ENCODE measurements around the gene TSSC4. TPM values are rescaled to one million over a fixed set of nuclear protein-coding genes. Genes with fewer than 3 reads are reported as not detected.
A peak's percentile ranks its signal among the peaks of the same experiment; 100 is the strongest.

TSSC4 gene
- total RNA-seq, 1 donor: 29.7 TPM

- Histone ChIP-seq H3K9me3 (ENCODE audit: low read depth, low read length) (no peaks in the 10 kb centered on the region), H3K27me3 (ENCODE audit: insufficient read depth, low read length) (no peaks in the 10 kb centered on the region), H3K4me1 (ENCODE audit: insufficient read depth, low read length) (peaks cover 39% of the 10 kb centered on the region), H3K4me3 (ENCODE audit: low read length) (peak overlapping the region; percentile 49)
Observed at GRCh38 chr11:2445746-2446551, 45.4 kb downstream of the TSSC4 start.

GRCh38 chr11:2446590-2447252 lies 46.2 kb downstream of the TSSC4 start:
- peaks cover 37% of the 10 kb centered on the region for H3K4me1 ChIP-seq (ENCODE audit: insufficient read depth, low read length)
- H3K27me3 ChIP-seq (ENCODE audit: insufficient read depth, low read length): no peaks in the 10 kb centered on the region
- H3K9me3 ChIP-seq (ENCODE audit: low read depth, low read length): no peaks in the 10 kb centered on the region
- H3K4me3 ChIP-seq (ENCODE audit: low read length): peak overlapping the region; percentile 49

GRCh38 chr11:2447253-2447950 lies 46.9 kb downstream of the TSSC4 start:
- no peaks in the 10 kb centered on the region for H3K27me3 ChIP-seq (ENCODE audit: insufficient read depth, low read length)
- H3K4me3 ChIP-seq (ENCODE audit: low read length): peak overlapping the region; percentile 49
- peaks cover 37% of the 10 kb centered on the region for H3K4me1 ChIP-seq (ENCODE audit: insufficient read depth, low read length)
- no peaks in the 10 kb centered on the region for H3K9me3 ChIP-seq (ENCODE audit: low read depth, low read length)

- Histone ChIP-seq H3K27me3 (ENCODE audit: insufficient read depth, low read length) (no peaks in the 10 kb centered on the region), H3K9me3 (ENCODE audit: low read depth, low read length) (no peaks in the 10 kb centered on the region), H3K4me3 (ENCODE audit: low read length) (no peak overlapping the region), H3K4me1 (ENCODE audit: insufficient read depth, low read length) (peaks cover 36% of the 10 kb centered on the region)
Observed at GRCh38 chr11:2447951-2448650, 47.6 kb downstream of the TSSC4 start.

- peaks cover 33% of the 10 kb centered on the region for H3K4me1 ChIP-seq (ENCODE audit: insufficient read depth, low read length)
- no peaks in the 10 kb centered on the region for H3K9me3 ChIP-seq (ENCODE audit: low read depth, low read length)
- no peaks in the 10 kb centered on the region for H3K27me3 ChIP-seq (ENCODE audit: insufficient read depth, low read length)
Observed at GRCh38 chr11:2448661-2449547, 48.4 kb downstream of the TSSC4 start.

GRCh38 chr11:2449548-2450320 lies 49.2 kb downstream of the TSSC4 start:
- Histone ChIP-seq H3K27me3 (ENCODE audit: insufficient read depth, low read length) (no peaks in the 10 kb centered on the region), H3K9me3 (ENCODE audit: low read depth, low read length) (no peaks in the 10 kb centered on the region), H3K4me1 (ENCODE audit: insufficient read depth, low read length) (peaks cover 33% of the 10 kb centered on the region), H3K4me3 (ENCODE audit: low read length) (no peak overlapping the region)

More at GRCh38 chr11:2448661-2449547, 48.4 kb downstream of the TSSC4 start:
- no peak overlapping the region for H3K4me3 ChIP-seq (ENCODE audit: low read length)

GRCh38 chr11:2450321-2451041 lies 49.9 kb downstream of the TSSC4 start:
- Histone ChIP-seq H3K9me3 (ENCODE audit: low read depth, low read length) (no peaks in the 10 kb centered on the region), H3K4me1 (ENCODE audit: insufficient read depth, low read length) (peaks cover 30% of the 10 kb centered on the region), H3K4me3 (ENCODE audit: low read length) (no peak overlapping the region), H3K27me3 (ENCODE audit: insufficient read depth, low read length) (no peaks in the 10 kb centered on the region)

- H3K4me3 ChIP-seq (ENCODE audit: low read length): no peak overlapping the region
- no peaks in the 10 kb centered on the region for H3K27me3 ChIP-seq (ENCODE audit: insufficient read depth, low read length)
- peaks cover 22% of the 10 kb centered on the region for H3K4me1 ChIP-seq (ENCODE audit: insufficient read depth, low read length)
- no peaks in the 10 kb centered on the region for H3K9me3 ChIP-seq (ENCODE audit: low read depth, low read length)
Observed at GRCh38 chr11:2451336-2451735, 50.8 kb downstream of the TSSC4 start.

GRCh38 chr11:2451916-2452315 lies 51.4 kb downstream of the TSSC4 start:
- H3K27me3 ChIP-seq (ENCODE audit: insufficient read depth, low read length): no peaks in the 10 kb centered on the region
- no peaks in the 10 kb centered on the region for H3K9me3 ChIP-seq (ENCODE audit: low read depth, low read length)
- no peak overlapping the region for H3K4me3 ChIP-seq (ENCODE audit: low read length)
- H3K4me1 ChIP-seq (ENCODE audit: insufficient read depth, low read length): peaks cover 16% of the 10 kb centered on the region

GRCh38 chr11:2452321-2453012 lies 51.9 kb downstream of the TSSC4 start:
- Histone ChIP-seq H3K4me3 (ENCODE audit: low read length) (no peak overlapping the region), H3K9me3 (ENCODE audit: low read depth, low read length) (no peaks in the 10 kb centered on the region), H3K4me1 (ENCODE audit: insufficient read depth, low read length) (peaks cover 10% of the 10 kb centered on the region), H3K27me3 (ENCODE audit: insufficient read depth, low read length) (no peaks in the 10 kb centered on the region)

GRCh38 chr11:2453436-2453835 lies 52.9 kb downstream of the TSSC4 start:
- no peak overlapping the region for H3K4me3 ChIP-seq (ENCODE audit: low read length)
- H3K4me1 ChIP-seq (ENCODE audit: insufficient read depth, low read length): peaks cover under 1% of the 10 kb centered on the region
- no peaks in the 10 kb centered on the region for H3K27me3 ChIP-seq (ENCODE audit: insufficient read depth, low read length)
- H3K9me3 ChIP-seq (ENCODE audit: low read depth, low read length): no peaks in the 10 kb centered on the region

Data from mononuclear cell (primary cell).